ENCODE measurements around the gene S100A1. TPM values are rescaled to one million over a fixed set of nuclear protein-coding genes. Genes with fewer than 3 reads are reported as not detected.

S100A1 gene
- total and polyA plus RNA-seq, 2 of the 13 experiments (the other 11 are each of a cell fraction or from before 2014, with no cell fraction given): 120 to 251 TPM

DNA sequence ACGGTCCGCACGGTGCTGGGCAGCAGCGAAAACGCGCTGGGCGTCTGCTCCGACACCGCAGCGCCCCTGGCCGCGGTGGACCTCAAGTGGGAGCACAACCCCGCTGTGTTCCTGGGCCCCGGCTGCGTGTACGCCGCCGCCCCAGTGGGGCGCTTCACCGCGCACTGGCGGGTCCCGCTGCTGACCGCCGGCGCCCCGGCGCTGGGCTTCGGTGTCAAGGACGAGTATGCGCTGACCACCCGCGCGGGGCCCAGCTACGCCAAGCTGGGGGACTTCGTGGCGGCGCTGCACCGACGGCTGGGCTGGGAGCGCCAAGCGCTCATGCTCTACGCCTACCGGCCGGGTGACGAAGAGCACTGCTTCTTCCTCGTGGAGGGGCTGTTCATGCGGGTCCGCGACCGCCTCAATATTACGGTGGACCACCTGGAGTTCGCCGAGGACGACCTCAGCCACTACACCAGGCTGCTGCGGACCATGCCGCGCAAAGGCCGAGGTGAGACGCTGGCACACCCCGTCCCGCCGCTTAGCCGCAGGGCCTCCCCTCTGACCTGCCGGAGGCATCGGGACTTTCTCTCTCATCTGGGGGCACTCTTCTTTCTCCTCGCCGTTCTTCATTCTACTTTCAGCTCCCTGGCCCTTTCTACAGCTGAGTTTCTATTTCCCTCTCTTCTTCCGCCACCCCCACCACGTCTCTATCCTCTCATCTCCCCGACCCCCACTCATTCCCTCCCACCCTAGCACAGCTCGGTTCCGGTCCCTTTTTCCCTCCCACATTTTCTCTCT lies 51.3 kb downstream of the S100A1 start (continued):
- TF ChIP-seq HDAC1 (CRISPR knock-in tag; IDR thresholded peaks at IDR 0.05): peak; percentile 15; the same call in 1 of the 2 replicates
- no peak for TF ChIP-seq GABPB1 (CRISPR knock-in tag; IDR thresholded peaks at IDR 0.05)
- TF ChIP-seq MYC (CRISPR knock-in tag; IDR thresholded peaks at IDR 0.05; ENCODE audit: borderline replicate concordance): peak; percentile 39; the same call in 1 of the 2 replicates
- TF ChIP-seq ADNP (CRISPR knock-in tag; IDR thresholded peaks at IDR 0.05): peak; percentile 57; the same call in 1 of the 2 replicates
- no peak for TF ChIP-seq BCL6 (CRISPR knock-in tag; IDR thresholded peaks at IDR 0.05)
- 0 out of 2 replicates have a peak, but pooled peaks have one; percentile 28 for TF ChIP-seq ZFX (CRISPR knock-in tag; IDR thresholded peaks at IDR 0.05; ENCODE audit: low read depth)
- TF ChIP-seq, protein P1, sequence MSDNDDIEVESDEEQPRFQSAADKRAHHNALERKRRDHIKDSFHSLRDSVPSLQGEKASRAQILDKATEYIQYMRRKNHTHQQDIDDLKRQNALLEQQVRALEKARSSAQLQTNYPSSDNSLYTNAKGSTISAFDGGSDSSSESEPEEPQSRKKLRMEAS (IDR thresholded peaks at IDR 0.05): peak; percentile 23; the same call in 1 of the 2 replicates
- TF ChIP-seq, protein P2, sequence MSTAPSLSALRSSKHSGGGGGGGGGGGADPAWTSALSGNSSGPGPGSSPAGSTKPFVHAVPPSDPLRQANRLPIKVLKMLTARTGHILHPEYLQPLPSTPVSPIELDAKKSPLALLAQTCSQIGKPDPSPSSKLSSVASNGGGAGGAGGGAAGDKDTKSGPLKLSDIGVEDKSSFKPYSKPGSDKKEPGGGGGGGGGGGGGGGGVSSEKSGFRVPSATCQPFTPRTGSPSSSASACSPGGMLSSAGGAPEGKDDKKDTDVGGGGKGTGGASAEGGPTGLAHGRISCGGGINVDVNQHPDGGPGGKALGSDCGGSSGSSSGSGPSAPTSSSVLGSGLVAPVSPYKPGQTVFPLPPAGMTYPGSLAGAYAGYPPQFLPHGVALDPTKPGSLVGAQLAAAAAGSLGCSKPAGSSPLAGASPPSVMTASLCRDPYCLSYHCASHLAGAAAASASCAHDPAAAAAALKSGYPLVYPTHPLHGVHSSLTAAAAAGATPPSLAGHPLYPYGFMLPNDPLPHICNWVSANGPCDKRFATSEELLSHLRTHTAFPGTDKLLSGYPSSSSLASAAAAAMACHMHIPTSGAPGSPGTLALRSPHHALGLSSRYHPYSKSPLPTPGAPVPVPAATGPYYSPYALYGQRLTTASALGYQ (CRISPR knock-in tag; IDR thresholded peaks at IDR 0.05): 0 out of 2 replicates have a peak, but pooled peaks have one; percentile 29
- TF ChIP-seq NFKB2 (CRISPR knock-in tag; IDR thresholded peaks at IDR 0.05; ENCODE audit: borderline replicate concordance): peak; percentile 59; the same call in 1 of the 2 replicates
- TF ChIP-seq, protein P3, sequence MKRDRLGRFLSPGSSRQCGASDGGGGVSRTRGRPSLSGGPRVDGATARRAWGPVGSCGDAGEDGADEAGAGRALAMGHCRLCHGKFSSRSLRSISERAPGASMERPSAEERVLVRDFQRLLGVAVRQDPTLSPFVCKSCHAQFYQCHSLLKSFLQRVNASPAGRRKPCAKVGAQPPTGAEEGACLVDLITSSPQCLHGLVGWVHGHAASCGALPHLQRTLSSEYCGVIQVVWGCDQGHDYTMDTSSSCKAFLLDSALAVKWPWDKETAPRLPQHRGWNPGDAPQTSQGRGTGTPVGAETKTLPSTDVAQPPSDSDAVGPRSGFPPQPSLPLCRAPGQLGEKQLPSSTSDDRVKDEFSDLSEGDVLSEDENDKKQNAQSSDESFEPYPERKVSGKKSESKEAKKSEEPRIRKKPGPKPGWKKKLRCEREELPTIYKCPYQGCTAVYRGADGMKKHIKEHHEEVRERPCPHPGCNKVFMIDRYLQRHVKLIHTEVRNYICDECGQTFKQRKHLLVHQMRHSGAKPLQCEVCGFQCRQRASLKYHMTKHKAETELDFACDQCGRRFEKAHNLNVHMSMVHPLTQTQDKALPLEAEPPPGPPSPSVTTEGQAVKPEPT (CRISPR knock-in tag; IDR thresholded peaks at IDR 0.05; ENCODE audit: low read depth): no peak
- TF ChIP-seq ZNF777 (CRISPR knock-in tag; IDR thresholded peaks at IDR 0.05): peak; percentile 99
- TF ChIP-seq, protein P4, sequence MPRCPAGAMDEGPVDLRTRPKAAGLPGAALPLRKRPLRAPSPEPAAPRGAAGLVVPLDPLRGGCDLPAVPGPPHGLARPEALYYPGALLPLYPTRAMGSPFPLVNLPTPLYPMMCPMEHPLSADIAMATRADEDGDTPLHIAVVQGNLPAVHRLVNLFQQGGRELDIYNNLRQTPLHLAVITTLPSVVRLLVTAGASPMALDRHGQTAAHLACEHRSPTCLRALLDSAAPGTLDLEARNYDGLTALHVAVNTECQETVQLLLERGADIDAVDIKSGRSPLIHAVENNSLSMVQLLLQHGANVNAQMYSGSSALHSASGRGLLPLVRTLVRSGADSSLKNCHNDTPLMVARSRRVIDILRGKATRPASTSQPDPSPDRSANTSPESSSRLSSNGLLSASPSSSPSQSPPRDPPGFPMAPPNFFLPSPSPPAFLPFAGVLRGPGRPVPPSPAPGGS (CRISPR knock-in tag; IDR thresholded peaks at IDR 0.05): no peak
- TF ChIP-seq, protein P5, sequence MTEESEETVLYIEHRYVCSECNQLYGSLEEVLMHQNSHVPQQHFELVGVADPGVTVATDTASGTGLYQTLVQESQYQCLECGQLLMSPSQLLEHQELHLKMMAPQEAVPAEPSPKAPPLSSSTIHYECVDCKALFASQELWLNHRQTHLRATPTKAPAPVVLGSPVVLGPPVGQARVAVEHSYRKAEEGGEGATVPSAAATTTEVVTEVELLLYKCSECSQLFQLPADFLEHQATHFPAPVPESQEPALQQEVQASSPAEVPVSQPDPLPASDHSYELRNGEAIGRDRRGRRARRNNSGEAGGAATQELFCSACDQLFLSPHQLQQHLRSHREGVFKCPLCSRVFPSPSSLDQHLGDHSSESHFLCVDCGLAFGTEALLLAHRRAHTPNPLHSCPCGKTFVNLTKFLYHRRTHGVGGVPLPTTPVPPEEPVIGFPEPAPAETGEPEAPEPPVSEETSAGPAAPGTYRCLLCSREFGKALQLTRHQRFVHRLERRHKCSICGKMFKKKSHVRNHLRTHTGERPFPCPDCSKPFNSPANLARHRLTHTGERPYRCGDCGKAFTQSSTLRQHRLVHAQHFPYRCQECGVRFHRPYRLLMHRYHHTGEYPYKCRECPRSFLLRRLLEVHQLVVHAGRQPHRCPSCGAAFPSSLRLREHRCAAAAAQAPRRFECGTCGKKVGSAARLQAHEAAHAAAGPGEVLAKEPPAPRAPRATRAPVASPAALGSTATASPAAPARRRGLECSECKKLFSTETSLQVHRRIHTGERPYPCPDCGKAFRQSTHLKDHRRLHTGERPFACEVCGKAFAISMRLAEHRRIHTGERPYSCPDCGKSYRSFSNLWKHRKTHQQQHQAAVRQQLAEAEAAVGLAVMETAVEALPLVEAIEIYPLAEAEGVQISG (CRISPR knock-in tag; IDR thresholded peaks at IDR 0.05): peak; percentile 43
- TF ChIP-seq MTF1 (CRISPR knock-in tag; IDR thresholded peaks at IDR 0.05): no peak
- no peak for TF ChIP-seq ARHGAP35 (CRISPR knock-in tag; IDR thresholded peaks at IDR 0.05; ENCODE audit: borderline replicate concordance)
- TF ChIP-seq ZNF547 (CRISPR knock-in tag; IDR thresholded peaks at IDR 0.05): 0 out of 2 replicates have a peak, but pooled peaks have one; percentile 39
- TF ChIP-seq, protein P6, sequence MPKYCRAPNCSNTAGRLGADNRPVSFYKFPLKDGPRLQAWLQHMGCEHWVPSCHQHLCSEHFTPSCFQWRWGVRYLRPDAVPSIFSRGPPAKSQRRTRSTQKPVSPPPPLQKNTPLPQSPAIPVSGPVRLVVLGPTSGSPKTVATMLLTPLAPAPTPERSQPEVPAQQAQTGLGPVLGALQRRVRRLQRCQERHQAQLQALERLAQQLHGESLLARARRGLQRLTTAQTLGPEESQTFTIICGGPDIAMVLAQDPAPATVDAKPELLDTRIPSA (CRISPR knock-in tag; IDR thresholded peaks at IDR 0.05; ENCODE audit: borderline replicate concordance): peak; percentile 81; the same call in 1 of the 2 replicates
